WTC11 (cell line): ENCODE results near the gene BICDL1. TPM values are rescaled to one million over a fixed set of nuclear protein-coding genes. Genes with fewer than 3 reads are reported as not detected.
A peak's percentile ranks its signal among the peaks of the same experiment; 100 is the strongest.

Experiments used
- ATAC-seq: fragments of 200-7000 bp; cut with Tn5 transposase; 2 replicates; pipeline ENCODE4 v1.10.0; 2021; ENCODE audit warnings: mild to moderate bottlenecking, moderate library complexity
- CTCF ChIA-PET: fragments of 300-600 bp; sonication (Branson Sonifier 250); formaldehyde crosslinking; loops from one replicate; lab custom pipeline; 2021; ENCODE audit warnings: antibody characterized with exemption; lab: Charles Lee
- POLR2A ChIA-PET: fragments of 350-600 bp; sonication (Branson Sonifier 250); formaldehyde crosslinking; loops from one replicate; lab custom pipeline; 2021; ENCODE audit warnings: antibody characterized with exemption; lab: Charles Lee
- DNase-seq: peaks from one replicate; pipeline ENCODE4 v3.0.0; 2021; ENCODE audit warnings: low spot score
- H3K27ac Mint-ChIP-seq: 2 replicates; pipeline ENCODE4 v1.8.0; 2021; ENCODE audit warnings: mixed read lengths
- H3K27me3 Mint-ChIP-seq: 2 replicates; pipeline ENCODE4 v1.8.0; 2021; ENCODE audit warnings: low read depth, mild to moderate bottlenecking, moderate library complexity, mixed read lengths
- H3K36me3 Mint-ChIP-seq: 2 replicates; pipeline ENCODE4 v1.8.0; 2021; ENCODE audit warnings: mixed read lengths
- H3K4me1 Mint-ChIP-seq: 2 replicates; pipeline ENCODE4 v1.8.0; 2022; ENCODE audit warnings: mixed read lengths
- H3K4me3 Mint-ChIP-seq: 2 replicates; pipeline ENCODE4 v1.8.0; 2021; ENCODE audit warnings: mild to moderate bottlenecking, moderate library complexity, mixed read lengths
- H3K9me3 Mint-ChIP-seq: 2 replicates; pipeline ENCODE4 v1.8.0; 2021; ENCODE audit warnings: mixed read lengths
- E2F4 ChIP-seq: sonication (generic); formaldehyde crosslinking; IDR thresholded peaks from 2 replicates; pipeline ENCODE4 v1.8.1; 2022; ENCODE audit warnings: low read depth, mild to moderate bottlenecking, moderate library complexity, missing genetic modification reagents, borderline replicate concordance
- ETV6 ChIP-seq: sonication (generic); formaldehyde crosslinking; IDR thresholded peaks from 2 replicates; pipeline ENCODE4 v1.8.1; 2022; ENCODE audit warnings: mild to moderate bottlenecking, missing genetic modification reagents
- GABPB1 ChIP-seq: sonication (generic); formaldehyde crosslinking; IDR thresholded peaks from 2 replicates; pipeline ENCODE4 v1.8.1; 2023; ENCODE audit warnings: mild to moderate bottlenecking, missing genetic modification reagents
- JAZF1 ChIP-seq: fragments of 250-450 bp; sonication (Bioruptor Pico); IDR thresholded peaks from 2 replicates; pipeline ENCODE4 v1.9.0; 2021; ENCODE audit warnings: moderate library complexity, mild to moderate bottlenecking, inconsistent platforms
- MXD4 ChIP-seq: fragments of 250-450 bp; sonication (Bioruptor Pico); IDR thresholded peaks from 2 replicates; pipeline ENCODE4 v1.8.0; 2021; ENCODE audit warnings: mild to moderate bottlenecking, moderate library complexity, borderline replicate concordance
- SOX15 ChIP-seq: fragments of 250-450 bp; sonication (Bioruptor Pico); IDR thresholded peaks from 2 replicates; pipeline ENCODE4 v1.9.0; 2021; ENCODE audit warnings: mild to moderate bottlenecking
- SP1 ChIP-seq: sonication (generic); formaldehyde crosslinking; conservative IDR thresholded peaks from 2 replicates; pipeline ENCODE4 v1.8.1; 2022; ENCODE audit warnings: missing genetic modification reagents
- TEAD1 ChIP-seq: sonication (generic); formaldehyde crosslinking; IDR thresholded peaks from 2 replicates; pipeline ENCODE4 v1.8.0; 2022; ENCODE audit warnings: mild to moderate bottlenecking, missing genetic modification reagents
- ZNF281 ChIP-seq: sonication (generic); formaldehyde crosslinking; IDR thresholded peaks from 2 replicates; pipeline ENCODE4 v1.8.0; 2023; ENCODE audit warnings: mild to moderate bottlenecking, missing genetic modification reagents
- ZNF532 ChIP-seq: fragments of 250-450 bp; sonication (Bioruptor Pico); IDR thresholded peaks from 2 replicates; pipeline ENCODE4 v1.9.0; 2021; ENCODE audit warnings: mild to moderate bottlenecking, borderline replicate concordance
- total RNA-seq: library from RNA; stranded (reverse); gene quantifications from 3 replicates; pipeline ENCODE4 v1.2.3, GENCODE V29; 2021
- TF ChIP-seq, protein P1 (sequence below): sonication (generic); formaldehyde crosslinking; IDR thresholded peaks from 2 replicates; pipeline ENCODE4 v1.8.0; 2023; ENCODE audit warnings: missing genetic modification reagents, mild to moderate bottlenecking, borderline replicate concordance
- TF ChIP-seq, protein P2 (sequence below): sonication (generic); formaldehyde crosslinking; conservative IDR thresholded peaks from 2 replicates; pipeline ENCODE4 v1.8.1; 2023; ENCODE audit warnings: mild to moderate bottlenecking, low read depth, missing genetic modification reagents, moderate library complexity
- TF ChIP-seq, protein P3 (sequence below): sonication (generic); formaldehyde crosslinking; IDR thresholded peaks from 2 replicates; pipeline ENCODE4 v1.8.0; 2023; ENCODE audit warnings: missing genetic modification reagents

Gene BICDL1
- total RNA-seq, 1 experiment from 2014 or later, result 23.1 TPM

DNA sequence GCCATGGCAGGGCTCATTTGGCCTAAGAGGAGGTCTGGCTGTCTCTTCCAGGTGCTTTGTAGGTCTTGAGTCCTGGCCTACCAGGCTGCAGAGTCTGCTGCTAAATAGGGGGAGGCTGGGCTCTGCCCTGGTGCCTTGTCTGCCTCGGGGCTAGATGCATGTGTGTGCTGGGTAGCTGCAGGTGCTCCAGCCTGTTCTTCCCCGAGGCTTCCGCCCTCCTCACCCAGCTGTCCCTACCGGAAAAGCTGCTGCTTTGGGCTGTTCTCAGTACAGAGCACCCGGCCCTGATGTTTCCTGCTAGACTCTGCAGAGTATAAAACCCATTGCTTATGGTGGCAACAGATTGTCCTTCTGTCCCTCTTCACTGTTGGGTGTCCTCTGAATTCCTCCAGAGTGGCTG, 89.8 kb downstream of the BICDL1 start:
- no peaks in the 10 kb centered on the region for H3K9me3 Mint-ChIP-seq
- H3K27ac Mint-ChIP-seq, result no peak overlapping the region
- 0 out of 2 replicates have a peak, but pooled peaks cover 6% of the 10 kb centered on the region for H3K4me1 Mint-ChIP-seq
- no peaks in the 10 kb centered on the region for H3K27me3 Mint-ChIP-seq
- TF ChIP-seq MXD4 (CRISPR knock-in tag) (no peak), E2F4 (no peak), ZNF532 (CRISPR knock-in tag) (no peak), TEAD1 (no peak), JAZF1 (CRISPR knock-in tag) (no peak), ETV6 (no peak), GABPB1 (no peak), ZNF281 (CRISPR knock-in tag) (no peak), SOX15 (CRISPR knock-in tag) (no peak), SP1 (no peak)
- TF ChIP-seq, protein P1, sequence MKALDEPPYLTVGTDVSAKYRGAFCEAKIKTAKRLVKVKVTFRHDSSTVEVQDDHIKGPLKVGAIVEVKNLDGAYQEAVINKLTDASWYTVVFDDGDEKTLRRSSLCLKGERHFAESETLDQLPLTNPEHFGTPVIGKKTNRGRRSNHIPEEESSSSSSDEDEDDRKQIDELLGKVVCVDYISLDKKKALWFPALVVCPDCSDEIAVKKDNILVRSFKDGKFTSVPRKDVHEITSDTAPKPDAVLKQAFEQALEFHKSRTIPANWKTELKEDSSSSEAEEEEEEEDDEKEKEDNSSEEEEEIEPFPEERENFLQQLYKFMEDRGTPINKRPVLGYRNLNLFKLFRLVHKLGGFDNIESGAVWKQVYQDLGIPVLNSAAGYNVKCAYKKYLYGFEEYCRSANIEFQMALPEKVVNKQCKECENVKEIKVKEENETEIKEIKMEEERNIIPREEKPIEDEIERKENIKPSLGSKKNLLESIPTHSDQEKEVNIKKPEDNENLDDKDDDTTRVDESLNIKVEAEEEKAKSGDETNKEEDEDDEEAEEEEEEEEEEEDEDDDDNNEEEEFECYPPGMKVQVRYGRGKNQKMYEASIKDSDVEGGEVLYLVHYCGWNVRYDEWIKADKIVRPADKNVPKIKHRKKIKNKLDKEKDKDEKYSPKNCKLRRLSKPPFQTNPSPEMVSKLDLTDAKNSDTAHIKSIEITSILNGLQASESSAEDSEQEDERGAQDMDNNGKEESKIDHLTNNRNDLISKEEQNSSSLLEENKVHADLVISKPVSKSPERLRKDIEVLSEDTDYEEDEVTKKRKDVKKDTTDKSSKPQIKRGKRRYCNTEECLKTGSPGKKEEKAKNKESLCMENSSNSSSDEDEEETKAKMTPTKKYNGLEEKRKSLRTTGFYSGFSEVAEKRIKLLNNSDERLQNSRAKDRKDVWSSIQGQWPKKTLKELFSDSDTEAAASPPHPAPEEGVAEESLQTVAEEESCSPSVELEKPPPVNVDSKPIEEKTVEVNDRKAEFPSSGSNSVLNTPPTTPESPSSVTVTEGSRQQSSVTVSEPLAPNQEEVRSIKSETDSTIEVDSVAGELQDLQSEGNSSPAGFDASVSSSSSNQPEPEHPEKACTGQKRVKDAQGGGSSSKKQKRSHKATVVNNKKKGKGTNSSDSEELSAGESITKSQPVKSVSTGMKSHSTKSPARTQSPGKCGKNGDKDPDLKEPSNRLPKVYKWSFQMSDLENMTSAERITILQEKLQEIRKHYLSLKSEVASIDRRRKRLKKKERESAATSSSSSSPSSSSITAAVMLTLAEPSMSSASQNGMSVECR (CRISPR knock-in tag), result no peak
- TF ChIP-seq, protein P2, sequence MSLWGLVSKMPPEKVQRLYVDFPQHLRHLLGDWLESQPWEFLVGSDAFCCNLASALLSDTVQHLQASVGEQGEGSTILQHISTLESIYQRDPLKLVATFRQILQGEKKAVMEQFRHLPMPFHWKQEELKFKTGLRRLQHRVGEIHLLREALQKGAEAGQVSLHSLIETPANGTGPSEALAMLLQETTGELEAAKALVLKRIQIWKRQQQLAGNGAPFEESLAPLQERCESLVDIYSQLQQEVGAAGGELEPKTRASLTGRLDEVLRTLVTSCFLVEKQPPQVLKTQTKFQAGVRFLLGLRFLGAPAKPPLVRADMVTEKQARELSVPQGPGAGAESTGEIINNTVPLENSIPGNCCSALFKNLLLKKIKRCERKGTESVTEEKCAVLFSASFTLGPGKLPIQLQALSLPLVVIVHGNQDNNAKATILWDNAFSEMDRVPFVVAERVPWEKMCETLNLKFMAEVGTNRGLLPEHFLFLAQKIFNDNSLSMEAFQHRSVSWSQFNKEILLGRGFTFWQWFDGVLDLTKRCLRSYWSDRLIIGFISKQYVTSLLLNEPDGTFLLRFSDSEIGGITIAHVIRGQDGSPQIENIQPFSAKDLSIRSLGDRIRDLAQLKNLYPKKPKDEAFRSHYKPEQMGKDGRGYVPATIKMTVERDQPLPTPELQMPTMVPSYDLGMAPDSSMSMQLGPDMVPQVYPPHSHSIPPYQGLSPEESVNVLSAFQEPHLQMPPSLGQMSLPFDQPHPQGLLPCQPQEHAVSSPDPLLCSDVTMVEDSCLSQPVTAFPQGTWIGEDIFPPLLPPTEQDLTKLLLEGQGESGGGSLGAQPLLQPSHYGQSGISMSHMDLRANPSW (CRISPR knock-in tag), result no peak
- TF ChIP-seq, protein P3, sequence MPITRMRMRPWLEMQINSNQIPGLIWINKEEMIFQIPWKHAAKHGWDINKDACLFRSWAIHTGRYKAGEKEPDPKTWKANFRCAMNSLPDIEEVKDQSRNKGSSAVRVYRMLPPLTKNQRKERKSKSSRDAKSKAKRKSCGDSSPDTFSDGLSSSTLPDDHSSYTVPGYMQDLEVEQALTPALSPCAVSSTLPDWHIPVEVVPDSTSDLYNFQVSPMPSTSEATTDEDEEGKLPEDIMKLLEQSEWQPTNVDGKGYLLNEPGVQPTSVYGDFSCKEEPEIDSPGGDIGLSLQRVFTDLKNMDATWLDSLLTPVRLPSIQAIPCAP, result no peak
- no peak for DNase-seq
- CTCF ChIA-PET, result interaction anchor here (0.7 to 2.4 kb wide), 2 partner anchors 8 to 288 kb away, joined by 4 to 9 read pairs; no protein-coding TSS in a partner anchor
- ATAC-seq, result peak; percentile 22; the same call in 1 of the 2 replicates
- peaks cover 9% of the 10 kb centered on the region for H3K36me3 Mint-ChIP-seq
- no peak overlapping the region for H3K4me3 Mint-ChIP-seq
- POLR2A ChIA-PET, result interaction anchor here (0.6 kb wide), 1 partner anchor 299 kb away, joined by 3 read pairs; no protein-coding TSS in a partner anchor
